Measurements from ENCODE around the gene THOC6. TPM values are rescaled to one million over a fixed set of nuclear protein-coding genes. Genes with fewer than 3 reads are reported as not detected.

THOC6 gene
- polyA plus RNA-seq, 1 donor from 2014 or later: 11.4 TPM

DNA sequence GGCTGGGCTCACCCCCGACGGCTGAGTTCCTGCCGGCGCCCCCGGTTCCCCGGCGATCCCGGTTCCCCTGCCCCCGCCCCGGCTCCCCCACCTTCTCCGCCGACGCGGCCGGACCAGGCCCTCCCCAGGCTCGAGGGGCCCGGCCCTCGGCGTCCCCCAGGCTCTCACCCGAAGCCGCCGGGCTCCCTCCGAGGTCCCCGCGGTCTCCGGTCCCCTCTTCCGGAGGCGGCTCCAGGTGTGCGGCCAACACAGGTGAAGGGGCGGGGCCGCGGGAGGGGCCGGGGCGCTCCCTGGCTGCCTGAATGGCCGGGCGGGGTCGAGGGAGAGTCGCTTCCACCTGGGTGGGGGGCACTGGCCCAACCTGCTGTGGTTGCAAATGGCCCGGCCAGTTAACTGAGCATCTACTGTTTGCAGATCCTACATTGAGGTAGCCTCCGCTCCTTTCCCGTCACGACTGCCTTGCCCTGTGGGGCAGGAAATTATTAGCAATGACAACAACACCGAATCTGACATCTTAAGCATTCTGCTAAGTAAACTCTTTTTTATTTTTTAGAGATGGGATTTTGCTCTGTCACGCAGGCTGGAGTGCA lies 13.0 kb downstream of the THOC6 start, which contains the start of gene BICDL2:
Gene BICDL2, minus strand, starts transcription at position 219 of the 590 bp plus-strand sequence. CDS start 1,448 bp downstream, outside the sequence.
- H3F3A ChIP-seq (ENCODE audit: insufficient read depth, low read length, poor library complexity, severe bottlenecking): no peaks in the 10 kb centered on the region
- no peaks in the 10 kb centered on the region for H3K9me3 ChIP-seq (ENCODE audit: low read length)
- no peaks in the 10 kb centered on the region for H3K9me2 ChIP-seq (ENCODE audit: insufficient read depth, low read length)
- no peak within 1 kb of the TSS for H2AFZ ChIP-seq (ENCODE audit: low read depth, low read length)
- no peak within 1 kb of the TSS for H3K4me2 ChIP-seq (ENCODE audit: low read length)
- H3K36me3 ChIP-seq (ENCODE audit: insufficient read depth, low read length): no peaks in the 10 kb centered on the region
- no peaks in the 10 kb centered on the region for H3K79me2 ChIP-seq (replicated peaks; ENCODE audit: insufficient read depth, low read length)
- H3K4me3 ChIP-seq (ENCODE audit: low read length): no peak within 1 kb of the TSS
- no peaks in the 10 kb centered on the region for H4K20me1 ChIP-seq (ENCODE audit: insufficient read depth)
- H3K27me3 ChIP-seq (ENCODE audit: insufficient read depth, low read depth, low read length): peaks cover 76% of the 10 kb centered on the region
- no peak within 1 kb of the TSS for H3K9ac ChIP-seq (ENCODE audit: low read length)
- TF ChIP-seq EZH2 (IDR thresholded peaks at IDR 0.05; ENCODE audit: borderline replicate concordance, insufficient read depth, low read length, poor library complexity, severe bottlenecking): no peak
- TF ChIP-seq, protein P1, sequence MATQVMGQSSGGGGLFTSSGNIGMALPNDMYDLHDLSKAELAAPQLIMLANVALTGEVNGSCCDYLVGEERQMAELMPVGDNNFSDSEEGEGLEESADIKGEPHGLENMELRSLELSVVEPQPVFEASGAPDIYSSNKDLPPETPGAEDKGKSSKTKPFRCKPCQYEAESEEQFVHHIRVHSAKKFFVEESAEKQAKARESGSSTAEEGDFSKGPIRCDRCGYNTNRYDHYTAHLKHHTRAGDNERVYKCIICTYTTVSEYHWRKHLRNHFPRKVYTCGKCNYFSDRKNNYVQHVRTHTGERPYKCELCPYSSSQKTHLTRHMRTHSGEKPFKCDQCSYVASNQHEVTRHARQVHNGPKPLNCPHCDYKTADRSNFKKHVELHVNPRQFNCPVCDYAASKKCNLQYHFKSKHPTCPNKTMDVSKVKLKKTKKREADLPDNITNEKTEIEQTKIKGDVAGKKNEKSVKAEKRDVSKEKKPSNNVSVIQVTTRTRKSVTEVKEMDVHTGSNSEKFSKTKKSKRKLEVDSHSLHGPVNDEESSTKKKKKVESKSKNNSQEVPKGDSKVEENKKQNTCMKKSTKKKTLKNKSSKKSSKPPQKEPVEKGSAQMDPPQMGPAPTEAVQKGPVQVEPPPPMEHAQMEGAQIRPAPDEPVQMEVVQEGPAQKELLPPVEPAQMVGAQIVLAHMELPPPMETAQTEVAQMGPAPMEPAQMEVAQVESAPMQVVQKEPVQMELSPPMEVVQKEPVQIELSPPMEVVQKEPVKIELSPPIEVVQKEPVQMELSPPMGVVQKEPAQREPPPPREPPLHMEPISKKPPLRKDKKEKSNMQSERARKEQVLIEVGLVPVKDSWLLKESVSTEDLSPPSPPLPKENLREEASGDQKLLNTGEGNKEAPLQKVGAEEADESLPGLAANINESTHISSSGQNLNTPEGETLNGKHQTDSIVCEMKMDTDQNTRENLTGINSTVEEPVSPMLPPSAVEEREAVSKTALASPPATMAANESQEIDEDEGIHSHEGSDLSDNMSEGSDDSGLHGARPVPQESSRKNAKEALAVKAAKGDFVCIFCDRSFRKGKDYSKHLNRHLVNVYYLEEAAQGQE (IDR thresholded peaks at IDR 0.05; ENCODE audit: borderline replicate concordance): no peak
- TF ChIP-seq, protein P2, sequence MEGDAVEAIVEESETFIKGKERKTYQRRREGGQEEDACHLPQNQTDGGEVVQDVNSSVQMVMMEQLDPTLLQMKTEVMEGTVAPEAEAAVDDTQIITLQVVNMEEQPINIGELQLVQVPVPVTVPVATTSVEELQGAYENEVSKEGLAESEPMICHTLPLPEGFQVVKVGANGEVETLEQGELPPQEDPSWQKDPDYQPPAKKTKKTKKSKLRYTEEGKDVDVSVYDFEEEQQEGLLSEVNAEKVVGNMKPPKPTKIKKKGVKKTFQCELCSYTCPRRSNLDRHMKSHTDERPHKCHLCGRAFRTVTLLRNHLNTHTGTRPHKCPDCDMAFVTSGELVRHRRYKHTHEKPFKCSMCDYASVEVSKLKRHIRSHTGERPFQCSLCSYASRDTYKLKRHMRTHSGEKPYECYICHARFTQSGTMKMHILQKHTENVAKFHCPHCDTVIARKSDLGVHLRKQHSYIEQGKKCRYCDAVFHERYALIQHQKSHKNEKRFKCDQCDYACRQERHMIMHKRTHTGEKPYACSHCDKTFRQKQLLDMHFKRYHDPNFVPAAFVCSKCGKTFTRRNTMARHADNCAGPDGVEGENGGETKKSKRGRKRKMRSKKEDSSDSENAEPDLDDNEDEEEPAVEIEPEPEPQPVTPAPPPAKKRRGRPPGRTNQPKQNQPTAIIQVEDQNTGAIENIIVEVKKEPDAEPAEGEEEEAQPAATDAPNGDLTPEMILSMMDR (IDR thresholded peaks at IDR 0.05; ENCODE audit: poor library complexity, severe bottlenecking): no peak
- no peak for TF ChIP-seq TAF1 (IDR thresholded peaks at IDR 0.05; ENCODE audit: low read depth)
- TF ChIP-seq EP300 (conservative IDR thresholded peaks at IDR 0.05; ENCODE audit: poor library complexity, severe bottlenecking): no peak
- no peak for TF ChIP-seq POLR2AphosphoS5 (IDR thresholded peaks at IDR 0.05)
- TF ChIP-seq RAD21 (conservative IDR thresholded peaks at IDR 0.05): no peak
- TF ChIP-seq MXI1 (conservative IDR thresholded peaks at IDR 0.05; ENCODE audit: poor library complexity, severe bottlenecking): no peak
- no peak for TF ChIP-seq SMC3 (conservative IDR thresholded peaks at IDR 0.05; ENCODE audit: poor library complexity)
- H3K27ac ChIP-seq (ENCODE audit: low read length): no peak within 1 kb of the TSS

DNA sequence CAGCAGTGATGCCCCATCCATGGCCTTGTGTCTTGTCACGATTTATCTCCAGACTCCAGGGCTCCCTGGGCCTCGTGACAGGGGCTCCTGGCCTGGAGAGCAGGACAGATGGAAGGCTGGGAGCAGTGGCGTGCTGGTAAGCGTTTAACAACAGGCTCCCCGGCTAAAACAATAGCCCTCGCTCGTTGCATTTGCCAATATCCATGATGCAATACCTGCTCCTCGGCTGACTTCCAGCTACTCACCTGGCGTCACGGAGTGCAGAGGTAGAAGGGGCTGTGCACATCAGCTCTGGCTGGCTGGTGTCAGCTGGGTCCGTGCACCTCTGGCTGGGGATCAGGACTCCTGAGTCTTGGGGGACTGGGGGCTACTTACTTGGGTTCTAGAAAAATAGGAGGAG lies 14.4 kb downstream of the THOC6 start:
- Histone ChIP-seq H3K9ac (ENCODE audit: low read length) (no peak overlapping the region), H3K4me3 (ENCODE audit: low read length) (no peak overlapping the region), H3K27ac (ENCODE audit: low read length) (no peak overlapping the region), H3K27me3 (ENCODE audit: insufficient read depth, low read depth, low read length) (peaks cover 77% of the 10 kb centered on the region), H3K9me2 (ENCODE audit: insufficient read depth, low read length) (no peaks in the 10 kb centered on the region), H3K36me3 (ENCODE audit: insufficient read depth, low read length) (no peaks in the 10 kb centered on the region), H3K9me3 (ENCODE audit: low read length) (no peaks in the 10 kb centered on the region), H3F3A (ENCODE audit: insufficient read depth, low read length, poor library complexity, severe bottlenecking) (no peaks in the 10 kb centered on the region), H4K20me1 (ENCODE audit: insufficient read depth) (no peaks in the 10 kb centered on the region), H3K79me2 (replicated peaks; ENCODE audit: insufficient read depth, low read length) (no peaks in the 10 kb centered on the region), H2AFZ (ENCODE audit: low read depth, low read length) (no peak overlapping the region), H3K4me2 (ENCODE audit: low read length) (no peak overlapping the region)
- TF ChIP-seq MXI1 (conservative IDR thresholded peaks at IDR 0.05; ENCODE audit: poor library complexity, severe bottlenecking): no peak
- TF ChIP-seq, protein P1 (IDR thresholded peaks at IDR 0.05; ENCODE audit: borderline replicate concordance): no peak
